Activated T-helper 1 cell treated with anti-CD3 and anti-CD28 coated beads, Interleukin-12 subunit alpha, Interleukin-12 subunit beta, Interleukin-2, Interleukin-4 antibody, amounts not matched to agents 30 ng/mL and 10 ng/mL and 1 ng/mL, durations not matched to agents 14 hours and 24 hours and 36 hours (primary cell): ENCODE data around the gene CNIH1. TPM values are rescaled to one million over a fixed set of nuclear protein-coding genes. Genes with fewer than 3 reads are reported as not detected.
"Not testable (repeated sequence)": the region's sequence is repeated elsewhere in the genome, so short reads cannot be mapped to it uniquely, and the experiment has no call there.

Experiments used
- DNase-seq: peaks from one replicate; pipeline ENCODE4 v3.0.0; 2021; ENCODE audit warnings: low spot score
- H3K27ac Mint-ChIP-seq: one replicate; pipeline ENCODE4 v1.8.0; 2021; ENCODE audit warnings: mild to moderate bottlenecking, mixed read lengths
- H3K27me3 Mint-ChIP-seq: one replicate; pipeline ENCODE4 v1.8.0; 2022; ENCODE audit warnings: mild to moderate bottlenecking, moderate library complexity, mixed read lengths; ENCODE audit not compliant: insufficient read depth
- H3K36me3 Mint-ChIP-seq: one replicate; pipeline ENCODE4 v1.8.0; 2021; ENCODE audit warnings: low read depth, mixed read lengths
- H3K4me1 Mint-ChIP-seq: one replicate; pipeline ENCODE4 v1.8.0; 2021; ENCODE audit warnings: low read depth, mixed read lengths
- H3K4me3 Mint-ChIP-seq: one replicate; pipeline ENCODE4 v1.8.0; 2021; ENCODE audit warnings: mild to moderate bottlenecking, moderate library complexity, mixed read lengths
- H3K9me3 Mint-ChIP-seq: one replicate; pipeline ENCODE4 v1.8.0; 2021; ENCODE audit warnings: mixed read lengths
- intact Hi-C: fragments of 100-400 bp; cut with micrococcal nuclease; formaldehyde crosslinking; loops from one replicate; pipeline ENCODE4 v1.15.1; 2024
- total RNA-seq: library from RNA; stranded (reverse); gene quantifications from 2 replicates; pipeline ENCODE4 v1.2.3, GENCODE V29; 2022

The CNIH1 gene
- total RNA-seq, 1 donor from 2014 or later, result 109 TPM

DNA sequence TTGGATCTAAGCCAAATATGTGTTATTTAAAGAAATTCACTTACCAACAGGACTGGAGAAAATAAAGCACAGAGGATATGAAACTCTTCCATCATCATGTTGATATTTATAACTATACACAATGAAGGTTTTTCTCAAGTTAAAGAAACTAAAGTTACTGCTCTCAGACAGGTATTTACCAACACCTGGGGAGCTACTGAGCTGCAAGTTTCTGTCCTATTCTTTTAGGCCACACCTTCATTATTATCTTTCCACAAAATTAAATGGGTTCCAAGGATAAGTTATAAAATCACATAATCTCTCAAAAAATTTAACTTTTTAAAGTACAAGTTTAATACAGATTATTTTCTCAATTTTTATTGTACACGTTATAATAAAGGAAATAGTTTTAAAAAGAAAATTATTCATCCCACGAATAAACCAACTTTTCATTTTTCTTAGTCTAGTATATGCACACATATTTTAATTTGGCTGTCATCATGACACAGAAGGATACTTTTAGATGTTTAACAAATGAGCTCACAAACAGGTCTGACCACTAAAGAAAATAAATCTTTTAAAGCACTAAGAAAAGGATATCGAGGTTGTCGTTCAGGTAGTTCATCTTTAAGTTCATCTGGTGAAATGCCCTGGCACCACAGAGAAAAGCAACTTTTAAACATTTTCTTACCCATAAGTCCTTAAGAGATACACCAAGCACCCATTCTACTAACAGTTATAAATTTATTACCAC lies 39.8 kb upstream of the CNIH1 start:
- intact Hi-C loops, result no loop called here
- DNase-seq, result no peak
- peaks cover 35% of the 10 kb centered on the region for H3K4me1 Mint-ChIP-seq
- H3K27ac Mint-ChIP-seq, result no peak overlapping the region
- no peaks in the 10 kb centered on the region for H3K27me3 Mint-ChIP-seq
- H3K4me3 Mint-ChIP-seq, result no peak overlapping the region
- peaks cover 30% of the 10 kb centered on the region for H3K36me3 Mint-ChIP-seq
- no peaks in the 10 kb centered on the region for H3K9me3 Mint-ChIP-seq

DNA sequence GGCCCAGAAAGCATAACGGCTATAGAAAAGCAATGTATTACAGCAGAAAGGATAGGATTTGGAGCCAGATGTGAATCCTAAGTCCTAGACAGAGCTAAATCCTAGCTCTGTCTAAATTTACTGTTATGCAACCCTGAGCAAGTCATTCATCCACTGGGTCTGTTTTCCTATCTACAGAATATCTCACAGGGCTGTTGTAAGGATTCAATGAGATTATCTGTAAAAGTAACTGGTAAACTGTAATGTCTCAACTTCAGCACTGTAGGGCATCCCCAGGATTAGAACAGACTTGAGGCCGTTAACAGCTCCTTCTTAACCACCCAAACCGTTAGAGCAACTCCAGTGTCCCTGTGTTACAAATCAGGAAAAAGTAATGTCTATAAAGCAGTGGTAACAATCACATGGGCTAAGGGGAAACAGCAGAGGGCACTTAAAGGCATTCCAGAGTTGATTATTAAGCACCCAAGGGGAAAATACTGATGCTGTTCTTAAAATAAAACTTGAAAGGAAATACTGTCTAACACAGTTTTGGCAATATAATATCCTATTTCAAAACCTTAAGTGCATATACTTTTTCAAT lies 37.6 kb upstream of the CNIH1 start:
- H3K36me3 Mint-ChIP-seq, result peaks cover 35% of the 10 kb centered on the region
- H3K4me3 Mint-ChIP-seq, result no peak overlapping the region
- no peak for DNase-seq
- intact Hi-C loops, result no loop called here
- peaks cover 20% of the 10 kb centered on the region for H3K4me1 Mint-ChIP-seq
- no peaks in the 10 kb centered on the region for H3K9me3 Mint-ChIP-seq
- no peaks in the 10 kb centered on the region for H3K27me3 Mint-ChIP-seq
- no peak overlapping the region for H3K27ac Mint-ChIP-seq

DNA sequence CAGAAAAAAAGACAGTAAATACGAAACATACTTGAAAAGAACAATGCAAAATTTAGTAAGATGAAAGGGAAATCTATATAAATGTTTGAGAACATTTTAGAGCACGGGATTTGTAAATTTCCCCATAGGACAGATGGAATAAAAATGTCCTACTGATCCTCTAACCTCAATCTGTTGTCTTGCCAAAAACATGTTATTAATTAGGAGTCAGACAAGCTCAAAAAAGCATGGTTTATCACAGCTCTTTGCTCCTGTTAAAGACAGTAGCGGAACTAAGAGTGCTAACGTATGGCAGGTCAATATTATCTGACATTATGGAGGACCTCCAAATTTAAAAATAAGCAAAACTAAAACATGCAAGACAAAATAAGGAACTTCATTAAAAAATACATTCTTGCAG lies 34.7 kb upstream of the CNIH1 start:
- peaks cover 11% of the 10 kb centered on the region for H3K4me1 Mint-ChIP-seq
- DNase-seq, result no peak
- intact Hi-C loops, result no loop called here
- H3K9me3 Mint-ChIP-seq, result no peaks in the 10 kb centered on the region
- no peak overlapping the region for H3K4me3 Mint-ChIP-seq
- no peak overlapping the region for H3K27ac Mint-ChIP-seq
- H3K27me3 Mint-ChIP-seq, result no peaks in the 10 kb centered on the region
- peaks cover 21% of the 10 kb centered on the region for H3K36me3 Mint-ChIP-seq

DNA sequence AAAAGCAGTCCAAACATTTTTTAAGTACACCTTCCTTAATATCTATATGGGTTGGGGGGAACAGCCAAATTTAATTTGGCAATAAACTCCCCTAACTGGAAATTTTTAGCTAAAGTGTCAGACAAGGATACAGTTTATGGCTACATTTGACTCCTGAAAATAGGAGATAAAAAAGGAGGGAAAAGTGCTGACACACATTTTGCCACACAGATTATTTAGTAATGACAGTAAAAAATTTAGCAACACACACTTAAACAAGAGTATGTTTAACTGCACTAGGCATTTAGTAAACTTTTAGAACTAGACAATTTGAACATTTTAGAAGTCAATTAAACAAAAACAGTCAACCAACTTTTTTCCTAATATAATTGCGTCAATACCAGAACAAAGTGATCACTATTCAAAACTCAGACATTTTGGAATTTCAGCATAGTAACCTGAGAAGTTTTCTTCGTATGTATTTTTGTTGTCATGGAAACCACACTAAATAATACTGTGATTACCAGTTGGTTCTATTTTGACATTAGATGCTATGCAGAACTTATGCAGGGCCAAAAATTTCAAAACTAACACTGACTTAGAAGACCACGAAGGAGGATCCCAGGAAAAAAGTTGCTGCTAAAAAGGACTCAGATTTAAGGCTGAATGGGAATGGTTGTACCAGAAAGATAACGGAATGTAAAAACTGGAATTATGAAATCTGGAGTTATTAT lies 34.2 kb upstream of the CNIH1 start:
- intact Hi-C loops, result no loop called here
- H3K4me3 Mint-ChIP-seq, result no peak overlapping the region
- H3K9me3 Mint-ChIP-seq, result no peaks in the 10 kb centered on the region
- no peak overlapping the region for H3K27ac Mint-ChIP-seq
- no peak for DNase-seq
- H3K27me3 Mint-ChIP-seq, result no peaks in the 10 kb centered on the region
- peaks cover 22% of the 10 kb centered on the region for H3K36me3 Mint-ChIP-seq
- peaks cover 11% of the 10 kb centered on the region for H3K4me1 Mint-ChIP-seq

DNA sequence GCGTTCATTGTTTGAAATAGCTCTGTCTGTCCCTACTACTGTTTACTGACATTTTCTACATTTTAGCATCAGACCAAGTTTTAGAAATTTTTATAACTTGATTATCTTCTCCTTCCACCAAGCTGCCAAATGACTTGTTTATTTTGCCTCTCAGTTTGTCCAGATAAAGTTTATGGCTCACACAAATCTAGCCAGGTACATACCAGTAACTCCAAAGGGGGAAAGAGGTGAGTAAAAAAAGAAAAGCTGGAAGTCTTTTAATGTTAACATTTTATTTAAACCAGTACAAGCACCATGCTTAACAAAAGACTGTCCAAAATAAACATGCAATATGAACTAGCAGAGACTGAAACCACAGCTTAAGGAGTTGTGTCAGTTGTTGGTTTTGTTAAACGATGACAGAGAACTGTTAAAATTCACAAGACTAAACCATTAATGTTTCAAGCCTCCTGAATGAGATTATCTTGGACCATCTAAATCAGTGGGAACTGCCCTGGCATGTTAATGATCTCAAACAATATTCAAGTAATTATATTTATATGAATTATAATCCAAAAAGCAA lies 33.1 kb upstream of the CNIH1 start:
- DNase-seq, result no peak
- Mint-ChIP-seq H3K4me1 (peaks cover 11% of the 10 kb centered on the region), H3K27me3 (no peaks in the 10 kb centered on the region), H3K27ac (peak overlapping the region; percentile 55), H3K9me3 (no peaks in the 10 kb centered on the region), H3K4me3 (no peak overlapping the region), H3K36me3 (peaks cover 23% of the 10 kb centered on the region)
- intact Hi-C loops, result no loop called here

DNA sequence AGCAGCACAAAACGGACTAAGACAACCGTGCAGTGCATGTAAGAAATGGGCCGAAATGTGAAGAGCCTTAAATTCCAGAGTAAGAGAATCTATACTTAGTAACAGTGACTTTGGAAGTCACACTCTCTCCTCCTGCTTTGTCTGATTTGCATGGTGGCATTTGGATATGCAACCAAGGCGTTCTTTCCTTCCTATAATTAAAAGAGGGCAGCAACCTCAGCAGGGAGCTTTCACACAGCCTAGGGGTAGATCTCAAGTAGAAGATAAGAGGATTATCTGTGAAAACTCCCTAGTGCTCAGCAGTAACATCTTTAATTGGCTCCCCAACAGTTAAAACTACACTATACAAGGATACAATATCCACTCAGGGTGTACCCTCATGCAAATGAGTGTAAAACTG lies 31.1 kb upstream of the CNIH1 start:
- peaks cover 6% of the 10 kb centered on the region for H3K9me3 Mint-ChIP-seq
- H3K27ac Mint-ChIP-seq, result no peak overlapping the region
- no peak overlapping the region for H3K4me3 Mint-ChIP-seq
- H3K36me3 Mint-ChIP-seq, result peaks cover 20% of the 10 kb centered on the region
- H3K4me1 Mint-ChIP-seq, result peaks cover 11% of the 10 kb centered on the region
- intact Hi-C loops, result no loop called here
- no peak for DNase-seq
- peaks cover 2% of the 10 kb centered on the region for H3K27me3 Mint-ChIP-seq

DNA sequence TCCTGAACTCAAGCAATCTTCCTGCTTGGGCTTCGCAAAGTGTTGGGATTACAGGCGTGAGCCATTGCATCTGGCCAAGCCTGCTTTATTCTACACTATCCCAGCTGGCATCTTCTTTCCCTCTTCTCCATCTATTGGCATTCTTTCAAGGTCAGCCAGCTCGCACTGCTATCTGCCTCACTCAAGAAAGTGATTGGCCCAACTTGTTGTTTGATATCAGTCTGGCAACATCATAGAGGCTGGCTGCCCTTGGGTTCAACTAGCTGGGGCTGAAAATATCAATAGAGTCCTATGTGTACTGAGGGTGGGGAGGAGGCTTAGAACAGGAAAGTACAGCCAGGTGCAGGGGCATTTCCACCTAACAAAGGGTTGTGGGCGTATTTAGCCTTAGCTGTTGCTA lies 30.5 kb upstream of the CNIH1 start:
- DNase-seq, result no peak
- peaks cover 2% of the 10 kb centered on the region for H3K27me3 Mint-ChIP-seq
- H3K36me3 Mint-ChIP-seq, result peaks cover 17% of the 10 kb centered on the region
- H3K27ac Mint-ChIP-seq, result peak overlapping the region; percentile 26
- intact Hi-C loops, result no loop called here
- H3K9me3 Mint-ChIP-seq, result peaks cover 12% of the 10 kb centered on the region
- H3K4me1 Mint-ChIP-seq, result peaks cover 11% of the 10 kb centered on the region
- H3K4me3 Mint-ChIP-seq, result no peak overlapping the region

DNA sequence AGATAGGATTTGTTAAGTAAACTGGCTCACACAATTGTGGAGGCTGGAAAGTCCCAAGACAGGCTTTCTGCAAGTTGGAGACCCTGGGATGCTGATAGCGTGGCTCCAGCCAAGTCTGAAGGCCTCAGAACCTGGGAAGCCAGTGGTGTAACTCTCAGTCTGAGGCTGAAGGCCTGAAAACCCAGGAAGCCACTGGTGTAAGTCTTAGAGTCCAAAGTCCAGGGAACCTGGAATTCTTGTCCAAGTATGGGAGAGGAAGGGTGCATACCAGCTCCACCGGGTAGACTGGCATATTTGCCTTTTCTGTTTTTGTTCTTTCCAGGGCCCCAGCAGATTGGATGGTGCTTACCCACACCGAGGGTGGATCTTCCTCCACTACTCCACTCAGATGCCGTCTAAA lies 29.5 kb upstream of the CNIH1 start:
- intact Hi-C loops, result no loop called here
- peaks cover 15% of the 10 kb centered on the region for H3K9me3 Mint-ChIP-seq
- no peak for DNase-seq
- no peak overlapping the region for H3K27ac Mint-ChIP-seq
- peaks cover 3% of the 10 kb centered on the region for H3K4me1 Mint-ChIP-seq
- peaks cover 14% of the 10 kb centered on the region for H3K36me3 Mint-ChIP-seq
- peaks cover 2% of the 10 kb centered on the region for H3K27me3 Mint-ChIP-seq
- H3K4me3 Mint-ChIP-seq, result no peak overlapping the region

DNA sequence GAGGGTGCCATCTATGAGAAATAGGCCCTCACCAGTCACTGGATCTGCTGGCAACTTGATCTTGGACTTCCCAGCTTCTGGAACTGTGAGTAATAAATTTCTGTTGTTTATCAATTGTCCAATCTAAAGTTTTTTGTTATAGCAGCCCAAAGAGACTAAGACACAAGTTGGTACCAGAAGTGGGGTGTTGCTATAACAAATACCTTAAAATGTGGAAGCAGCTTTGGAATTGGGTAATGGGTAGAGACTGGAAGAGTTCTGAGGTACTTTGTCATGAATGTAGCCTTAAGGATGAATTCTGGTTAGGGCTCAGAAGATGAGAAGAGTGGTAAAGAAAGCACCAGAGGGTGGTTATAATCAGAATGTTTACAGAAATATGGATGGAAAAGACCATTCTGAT lies 26.1 kb upstream of the CNIH1 start:
- H3K4me3 Mint-ChIP-seq, result no peak overlapping the region
- H3K4me1 Mint-ChIP-seq, result no peaks in the 10 kb centered on the region
- H3K9me3 Mint-ChIP-seq, result peaks cover 15% of the 10 kb centered on the region
- peaks cover 8% of the 10 kb centered on the region for H3K36me3 Mint-ChIP-seq
- peaks cover 2% of the 10 kb centered on the region for H3K27me3 Mint-ChIP-seq
- intact Hi-C loops, result no loop called here
- H3K27ac Mint-ChIP-seq, result no peak overlapping the region
- no peak for DNase-seq

DNA sequence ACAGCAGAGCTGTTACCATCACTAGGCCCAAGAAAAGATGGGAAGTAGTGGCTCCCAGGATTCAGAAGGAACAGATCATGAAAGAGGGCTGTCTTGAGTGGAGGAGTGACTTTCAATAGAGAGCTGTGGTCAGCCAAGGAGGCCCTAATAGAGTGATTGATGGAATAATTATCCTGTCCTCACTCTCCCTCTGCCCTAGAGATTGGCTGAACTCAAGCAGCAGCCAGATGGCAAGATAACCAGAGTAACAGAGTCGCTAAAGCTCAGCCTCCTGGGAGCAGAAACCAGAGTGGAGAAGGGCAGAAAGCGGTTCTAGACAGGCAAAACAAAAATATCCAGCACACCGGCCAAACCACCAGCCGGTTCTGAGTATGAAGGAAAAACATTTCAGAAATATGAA lies 24.5 kb upstream of the CNIH1 start:
- Mint-ChIP-seq H3K36me3 (peaks cover 8% of the 10 kb centered on the region), H3K27ac (no peak overlapping the region), H3K4me3 (no peak overlapping the region), H3K4me1 (no peaks in the 10 kb centered on the region), H3K27me3 (peaks cover 2% of the 10 kb centered on the region), H3K9me3 (peaks cover 15% of the 10 kb centered on the region)
- DNase-seq, result no peak
- intact Hi-C loops, result no loop called here

DNA sequence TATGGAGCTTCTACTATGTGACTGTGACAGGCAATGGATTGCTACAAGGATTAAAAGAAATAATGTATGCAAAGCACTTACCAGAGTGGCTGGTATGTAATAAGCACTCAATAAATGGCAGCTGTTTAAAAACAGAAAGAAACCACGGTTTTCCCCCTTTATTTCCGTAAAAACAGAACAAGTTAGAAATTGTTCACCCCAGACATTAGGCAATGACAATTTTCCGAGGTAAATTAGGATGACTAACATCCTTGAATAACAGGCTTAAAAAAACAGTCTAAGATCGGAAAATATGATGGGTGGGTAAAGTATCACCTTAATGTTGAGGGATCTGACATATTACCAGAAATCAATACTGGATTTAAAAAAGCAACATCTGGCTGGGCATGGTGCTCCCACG lies 20.9 kb upstream of the CNIH1 start:
- Mint-ChIP-seq H3K4me3 (no peak overlapping the region), H3K36me3 (no peaks in the 10 kb centered on the region)
- intact Hi-C loops, result no loop called here

DNA sequence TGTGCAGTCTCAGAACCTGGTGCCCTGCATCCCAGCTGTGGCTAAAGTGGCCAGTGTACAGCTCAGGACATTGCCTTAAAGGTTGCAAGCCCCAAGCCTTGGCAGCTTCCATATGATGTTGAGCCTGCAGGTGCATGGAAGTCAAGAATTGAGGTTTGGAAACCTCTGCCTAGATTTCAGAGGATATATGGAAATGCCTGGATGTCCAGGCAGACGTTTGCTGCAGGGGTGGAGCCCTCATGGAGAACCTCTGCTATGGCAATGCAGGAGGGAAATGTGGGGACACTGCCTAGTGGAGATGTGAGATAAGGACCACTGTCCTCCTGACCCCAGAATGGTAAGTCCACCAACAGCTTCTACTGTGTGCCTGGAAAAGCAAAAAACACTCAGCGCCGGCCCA lies 17.9 kb upstream of the CNIH1 start:
- no peak for DNase-seq
- no peaks in the 10 kb centered on the region for H3K27me3 Mint-ChIP-seq
- intact Hi-C loops, result no loop called here
- no peak overlapping the region for H3K4me3 Mint-ChIP-seq
- peaks cover 11% of the 10 kb centered on the region for H3K9me3 Mint-ChIP-seq
- no peaks in the 10 kb centered on the region for H3K4me1 Mint-ChIP-seq
- H3K27ac Mint-ChIP-seq, result no peak overlapping the region
- no peaks in the 10 kb centered on the region for H3K36me3 Mint-ChIP-seq

More for the DNA sequence above, 20.9 kb upstream of the CNIH1 start:
- H3K27me3 Mint-ChIP-seq, result no peaks in the 10 kb centered on the region
- H3K27ac Mint-ChIP-seq, result no peak overlapping the region
- peaks cover 18% of the 10 kb centered on the region for H3K9me3 Mint-ChIP-seq
- DNase-seq, result no peak
- no peaks in the 10 kb centered on the region for H3K4me1 Mint-ChIP-seq

DNA sequence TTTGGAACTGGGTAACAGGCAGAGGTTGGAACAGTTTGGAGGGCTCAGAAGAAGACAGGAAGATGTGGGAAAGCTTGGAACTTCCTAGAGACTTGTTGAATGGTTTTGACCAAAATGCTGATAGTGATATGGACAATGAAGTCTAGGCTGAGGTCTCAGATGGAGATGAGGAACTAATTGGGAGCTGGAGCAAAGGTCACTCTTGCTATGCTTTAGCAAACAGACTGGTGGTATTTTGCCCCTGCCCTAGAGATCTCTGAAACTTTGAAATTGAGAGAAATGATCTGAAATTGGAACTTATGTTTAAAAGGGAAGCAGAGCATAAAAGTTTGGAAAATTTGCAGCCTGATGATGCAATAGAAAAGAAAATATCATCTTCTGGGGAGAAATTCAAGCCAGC lies 17.4 kb upstream of the CNIH1 start:
- DNase-seq, H3K4me1 Mint-ChIP-seq, intact Hi-C loops, H3K27me3 Mint-ChIP-seq, H3K27ac Mint-ChIP-seq, H3K36me3 Mint-ChIP-seq, H3K4me3 Mint-ChIP-seq: not testable (repeated sequence)
- H3K9me3 Mint-ChIP-seq, result peaks cover 11% of the 10 kb centered on the region
